Keratinocyte (primary cell): ENCODE results near the gene CCSER1. TPM values are rescaled to one million over a fixed set of nuclear protein-coding genes. Genes with fewer than 3 reads are reported as not detected.

Experiments
- DNase-seq: peaks from one replicate; pipeline ENCODE4 v3.0.0-alpha.2; 2011; ENCODE audit warnings: low read depth, missing footprints, low spot score
- FAIRE-seq: peaks from 2 replicates; lab custom pipeline; 2011; peaks lifted over from hg19 to GRCh38; lab: Jason Lieb, UNC
- H2AFZ ChIP-seq: 2 replicates; pipeline ENCODE4 v1.6.0; 2012; ENCODE audit warnings: low read length, control low read depth, inconsistent platforms; ENCODE audit not compliant: control insufficient read depth
- H3K27ac ChIP-seq: 2 replicates; pipeline ENCODE4 v1.5.1; 2011; ENCODE audit warnings: low read length; ENCODE audit not compliant: control insufficient read depth, insufficient read depth
- H3K27me3 ChIP-seq: 3 replicates; pipeline ENCODE4 v1.6.0; 2011; ENCODE audit warnings: low read length; ENCODE audit not compliant: control insufficient read depth, insufficient read depth; ENCODE audit errors: extremely low read depth
- H3K36me3 ChIP-seq, 2 experiments: 2 replicates in 1 of 2; 3 replicates in 1 of 2; pipeline ENCODE4 v1.5.1; 2011; ENCODE audit warnings: low read length in 2 of 2, mild to moderate bottlenecking in 1 of 2; ENCODE audit not compliant: control insufficient read depth in 2 of 2, insufficient read depth in 2 of 2; ENCODE audit errors: extremely low read depth in 1 of 2
- H3K4me1 ChIP-seq: 3 replicates; pipeline ENCODE4 v1.5.1; 2011; ENCODE audit warnings: low read length; ENCODE audit not compliant: control insufficient read depth, insufficient read depth; ENCODE audit errors: extremely low read depth
- H3K4me2 ChIP-seq: 3 replicates; pipeline ENCODE4 v1.6.0; 2011; ENCODE audit warnings: low read depth, low read length; ENCODE audit not compliant: control insufficient read depth, insufficient read depth; ENCODE audit errors: extremely low read depth
- H3K4me3 ChIP-seq, 3 experiments: fragments of 200-600 bp in 1 of 3; sonication (generic) in 1 of 3; 2 replicates in 2 of 3; 3 replicates in 1 of 3; pipeline ENCODE4 v1.5.1; 2011 to 2016; ENCODE audit warnings: low read length in 3 of 3, mild to moderate bottlenecking in 3 of 3, control low read depth in 2 of 3, inconsistent platforms in 1 of 3, low read depth in 1 of 3, mixed read lengths in 1 of 3, mixed run types in 1 of 3, moderate library complexity in 1 of 3; ENCODE audit not compliant: control insufficient read depth in 2 of 3, insufficient read depth in 2 of 3; ENCODE audit errors: extremely low read depth in 1 of 3
- H3K79me2 ChIP-seq: 2 replicates; pipeline ENCODE4 v1.6.0; 2012; ENCODE audit warnings: low read length; ENCODE audit not compliant: control insufficient read depth, insufficient read depth
- H3K9ac ChIP-seq: 3 replicates; pipeline ENCODE4 v1.6.0; 2011; ENCODE audit warnings: low read length; ENCODE audit not compliant: control insufficient read depth, insufficient read depth; ENCODE audit errors: extremely low read depth
- H3K9me1 ChIP-seq: 3 replicates; pipeline ENCODE4 v1.6.0; 2011; ENCODE audit warnings: low read length; ENCODE audit not compliant: control insufficient read depth, insufficient read depth; ENCODE audit errors: extremely low read depth
- H3K9me3 ChIP-seq: 2 replicates; pipeline ENCODE4 v1.5.1; 2012; ENCODE audit warnings: low read depth, low read length; ENCODE audit not compliant: control insufficient read depth
- H4K20me1 ChIP-seq: 3 replicates; pipeline ENCODE4 v1.6.0; 2011; ENCODE audit warnings: low read length; ENCODE audit not compliant: control insufficient read depth, insufficient read depth; ENCODE audit errors: extremely low read depth
- CTCF ChIP-seq, 3 experiments: IDR thresholded peaks in 1 of 3; conservative IDR thresholded peaks in 1 of 3; optimal IDR thresholded peaks in 1 of 3; 2 replicates in 2 of 3; 3 replicates in 1 of 3; pipeline versions ENCODE3 to v1.5.1; 2011; ENCODE audit warnings: low read length in 3 of 3, mild to moderate bottlenecking in 3 of 3, moderate library complexity in 2 of 3, control low read depth in 1 of 3, inconsistent platforms in 1 of 3; ENCODE audit not compliant: insufficient read depth in 2 of 3; ENCODE audit errors: extremely low read depth in 1 of 3
- EZH2 ChIP-seq: IDR thresholded peaks from one replicate; pipeline ENCODE4 v1.6.1; 2012; ENCODE audit warnings: inconsistent platforms, mild to moderate bottlenecking, low read length, moderate library complexity
- dilution Hi-C: fragments of 300-500 bp; cut with MboI; formaldehyde crosslinking; loops from one replicate; pipeline ENCODE4 v1.7.0; 2020; ENCODE audit warnings: low sequenced_read_pairs; ENCODE audit not compliant: extremely low pct_ligation_motif_present
- polyA plus RNA-seq, 5 experiments: library from polyadenylated mRNA; depleted of rRNA in 3 of 5; stranded (reverse) in 3 of 5; stranded (forward) in 1 of 5; unstranded in 1 of 5; fragments of >200 nt; gene quantifications; 1 replicate in 1 of 5; 2 replicates in 3 of 5; 3 replicates in 1 of 5; pipeline versions ENCODE4 v1.2.1 to v1.2.3, GENCODE V29; 2011 to 2012; ENCODE audit warnings: missing spikeins in 2 of 5, low read depth in 1 of 5, low replicate concordance in 1 of 5

The CCSER1 gene
- polyA plus RNA-seq, 1 donor (not counting 4 experiments of a cell fraction or from before 2014, with no cell fraction given) = 1.2 TPM

GRCh38 chr4:90187148-90187884, 60.1 kb downstream of the CCSER1 start:
- Histone ChIP-seq H3K9me3 (no peaks in the 10 kb centered on the region), H3K4me3 (no peak overlapping the region), H2AFZ (no peak overlapping the region), H3K4me1 (no peaks in the 10 kb centered on the region), H3K36me3 (no peaks in the 10 kb centered on the region), H3K27ac (no peak overlapping the region), H3K27me3 (no peaks in the 10 kb centered on the region), H3K9me1 (no peaks in the 10 kb centered on the region), H4K20me1 (no peaks in the 10 kb centered on the region), H3K79me2 (no peaks in the 10 kb centered on the region), H3K9ac (no peak overlapping the region), H3K4me2 (no peak overlapping the region)
- no peak for FAIRE-seq
- no peak for DNase-seq
- no peak for TF ChIP-seq EZH2
- TF ChIP-seq CTCF (optimal IDR thresholded peaks at IDR 0.05 in 1 of 3, IDR thresholded peaks at IDR 0.05 in 1 of 3, conservative IDR thresholded peaks at IDR 0.05 in 1 of 3; ENCODE audit: extremely low read depth in 1 of 3, insufficient read depth in 2 of 3, low read length in 3 of 3) = no peak
- dilution Hi-C loops = no loop called here

GRCh38 chr4:90189178-90189577, 62.0 kb downstream of the CCSER1 start:
- Histone ChIP-seq H3K27me3 (no peaks in the 10 kb centered on the region), H3K9me3 (no peaks in the 10 kb centered on the region), H3K4me3 (no peak overlapping the region), H3K27ac (no peak overlapping the region), H3K4me2 (no peak overlapping the region), H3K36me3 (no peaks in the 10 kb centered on the region), H3K9me1 (no peaks in the 10 kb centered on the region), H3K9ac (no peak overlapping the region), H3K79me2 (no peaks in the 10 kb centered on the region), H3K4me1 (no peaks in the 10 kb centered on the region), H2AFZ (no peak overlapping the region), H4K20me1 (no peaks in the 10 kb centered on the region)
- no peak for TF ChIP-seq CTCF (optimal IDR thresholded peaks at IDR 0.05 in 1 of 3, IDR thresholded peaks at IDR 0.05 in 1 of 3, conservative IDR thresholded peaks at IDR 0.05 in 1 of 3; ENCODE audit: extremely low read depth in 1 of 3, insufficient read depth in 2 of 3, low read length in 3 of 3)
- no peak for TF ChIP-seq EZH2
- DNase-seq = no peak
- no peak for FAIRE-seq
- dilution Hi-C loops = no loop called here
